ENCODE results near the gene LRRC75B. TPM values are rescaled to one million over a fixed set of nuclear protein-coding genes. Genes with fewer than 3 reads are reported as not detected.
A peak's percentile ranks its signal among the peaks of the same experiment; 100 is the strongest.
"Not testable (repeated sequence)": the region's sequence is repeated elsewhere in the genome, so short reads cannot be mapped to it uniquely, and the experiment has no call there.

Gene LRRC75B
- total and polyA plus RNA-seq, 2 of the 13 experiments (the other 11 are each of a cell fraction or from before 2014, with no cell fraction given) = 11.8 to 34.8 TPM

DNA sequence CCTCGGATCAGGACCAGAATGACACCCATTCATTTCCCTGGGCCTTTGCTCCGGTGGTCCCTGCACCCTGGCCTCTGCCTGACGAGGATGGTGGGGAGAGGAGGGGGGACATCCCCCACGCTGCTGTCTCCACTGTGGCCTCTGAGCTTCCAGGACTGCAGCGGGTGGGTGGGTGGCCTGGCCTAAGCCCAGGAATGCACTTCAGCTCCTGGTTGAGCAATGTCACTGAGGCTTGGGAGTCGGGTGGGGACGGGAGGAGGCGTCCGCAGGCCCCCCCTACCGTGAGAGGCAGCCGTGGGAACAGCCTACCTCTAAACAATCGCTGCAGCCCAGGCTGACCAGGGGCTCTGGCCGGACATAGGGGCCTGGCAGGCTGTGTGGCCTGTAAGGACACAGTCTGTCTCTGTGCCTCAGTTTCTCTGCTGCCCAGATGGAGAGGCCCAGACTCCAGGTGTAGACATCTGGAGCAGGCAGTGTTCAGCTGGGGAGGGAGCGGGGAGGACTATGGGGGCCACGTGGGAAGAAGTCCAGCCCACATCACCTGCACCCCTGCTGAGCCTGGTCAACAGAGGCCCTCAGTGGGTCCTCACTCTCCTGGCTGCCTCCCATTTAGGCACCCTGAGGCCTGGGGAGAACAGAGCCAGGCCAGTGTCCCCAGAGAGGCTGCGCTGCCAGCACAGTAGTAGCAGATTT lies 38.7 kb upstream of the LRRC75B start (continued):
- TF ChIP-seq, protein P1, sequence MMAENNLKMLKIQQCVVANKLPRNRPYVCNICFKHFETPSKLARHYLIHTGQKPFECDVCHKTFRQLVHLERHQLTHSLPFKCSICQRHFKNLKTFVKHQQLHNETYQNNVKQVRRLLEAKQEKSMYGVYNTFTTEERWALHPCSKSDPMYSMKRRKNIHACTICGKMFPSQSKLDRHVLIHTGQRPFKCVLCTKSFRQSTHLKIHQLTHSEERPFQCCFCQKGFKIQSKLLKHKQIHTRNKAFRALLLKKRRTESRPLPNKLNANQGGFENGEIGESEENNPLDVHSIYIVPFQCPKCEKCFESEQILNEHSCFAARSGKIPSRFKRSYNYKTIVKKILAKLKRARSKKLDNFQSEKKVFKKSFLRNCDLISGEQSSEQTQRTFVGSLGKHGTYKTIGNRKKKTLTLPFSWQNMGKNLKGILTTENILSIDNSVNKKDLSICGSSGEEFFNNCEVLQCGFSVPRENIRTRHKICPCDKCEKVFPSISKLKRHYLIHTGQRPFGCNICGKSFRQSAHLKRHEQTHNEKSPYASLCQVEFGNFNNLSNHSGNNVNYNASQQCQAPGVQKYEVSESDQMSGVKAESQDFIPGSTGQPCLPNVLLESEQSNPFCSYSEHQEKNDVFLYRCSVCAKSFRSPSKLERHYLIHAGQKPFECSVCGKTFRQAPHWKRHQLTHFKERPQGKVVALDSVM (CRISPR knock-in tag; IDR thresholded peaks at IDR 0.05) = 0 out of 2 replicates have a peak, but pooled peaks have one; percentile 55
- TF ChIP-seq, protein P2, sequence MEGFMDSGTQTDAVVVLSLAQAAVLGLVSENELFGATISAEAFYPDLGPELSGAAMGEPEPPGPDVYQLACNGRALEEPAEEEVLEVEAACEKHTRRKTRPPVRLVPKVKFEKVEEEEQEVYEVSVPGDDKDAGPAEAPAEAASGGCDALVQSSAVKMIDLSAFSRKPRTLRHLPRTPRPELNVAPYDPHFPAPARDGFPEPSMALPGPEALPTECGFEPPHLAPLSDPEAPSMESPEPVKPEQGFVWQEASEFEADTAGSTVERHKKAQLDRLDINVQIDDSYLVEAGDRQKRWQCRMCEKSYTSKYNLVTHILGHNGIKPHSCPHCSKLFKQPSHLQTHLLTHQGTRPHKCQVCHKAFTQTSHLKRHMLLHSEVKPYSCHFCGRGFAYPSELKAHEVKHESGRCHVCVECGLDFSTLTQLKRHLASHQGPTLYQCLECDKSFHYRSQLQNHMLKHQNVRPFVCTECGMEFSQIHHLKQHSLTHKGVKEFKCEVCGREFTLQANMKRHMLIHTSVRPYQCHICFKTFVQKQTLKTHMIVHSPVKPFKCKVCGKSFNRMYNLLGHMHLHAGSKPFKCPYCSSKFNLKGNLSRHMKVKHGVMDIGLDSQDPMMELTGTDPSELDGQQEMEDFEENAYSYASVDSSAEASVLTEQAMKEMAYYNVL (CRISPR knock-in tag; IDR thresholded peaks at IDR 0.05; ENCODE audit: borderline replicate concordance) = 0 out of 2 replicates have a peak, but pooled peaks have one; percentile 34
- TF ChIP-seq SOX6, LCORL (IDR thresholded peaks at IDR 0.05): not testable (repeated sequence)
- TF ChIP-seq SOX6 (CRISPR knock-in tag; IDR thresholded peaks at IDR 0.05) (peak; percentile 40; the same call in 1 of the 2 replicates), GFI1 (CRISPR knock-in tag; IDR thresholded peaks at IDR 0.05; ENCODE audit: borderline replicate concordance) (peak; percentile 22; the same call in 1 of the 2 replicates), ZNF746 (CRISPR knock-in tag; IDR thresholded peaks at IDR 0.05) (0 out of 2 replicates have a peak, but pooled peaks have one; percentile 48), ZFX (CRISPR knock-in tag; IDR thresholded peaks at IDR 0.05; ENCODE audit: low read depth) (peak; percentile 64), LCORL (CRISPR knock-in tag; IDR thresholded peaks at IDR 0.05) (0 out of 2 replicates have a peak, but pooled peaks have one; percentile 39)

All from HepG2 (cell line).